ENCODE data around the gene ARID2. TPM values are rescaled to one million over a fixed set of nuclear protein-coding genes. Genes with fewer than 3 reads are reported as not detected.

ARID2 gene
- total RNA-seq, 1 donor from 2014 or later, result 25.1 TPM

- peak overlapping the region; percentile 98 for H3K4me3 Mint-ChIP-seq (ENCODE audit: unreplicated experiment)
- no peaks in the 10 kb centered on the region for H3K36me3 Mint-ChIP-seq (ENCODE audit: low read depth)
- TF ChIP-seq, protein P1, sequence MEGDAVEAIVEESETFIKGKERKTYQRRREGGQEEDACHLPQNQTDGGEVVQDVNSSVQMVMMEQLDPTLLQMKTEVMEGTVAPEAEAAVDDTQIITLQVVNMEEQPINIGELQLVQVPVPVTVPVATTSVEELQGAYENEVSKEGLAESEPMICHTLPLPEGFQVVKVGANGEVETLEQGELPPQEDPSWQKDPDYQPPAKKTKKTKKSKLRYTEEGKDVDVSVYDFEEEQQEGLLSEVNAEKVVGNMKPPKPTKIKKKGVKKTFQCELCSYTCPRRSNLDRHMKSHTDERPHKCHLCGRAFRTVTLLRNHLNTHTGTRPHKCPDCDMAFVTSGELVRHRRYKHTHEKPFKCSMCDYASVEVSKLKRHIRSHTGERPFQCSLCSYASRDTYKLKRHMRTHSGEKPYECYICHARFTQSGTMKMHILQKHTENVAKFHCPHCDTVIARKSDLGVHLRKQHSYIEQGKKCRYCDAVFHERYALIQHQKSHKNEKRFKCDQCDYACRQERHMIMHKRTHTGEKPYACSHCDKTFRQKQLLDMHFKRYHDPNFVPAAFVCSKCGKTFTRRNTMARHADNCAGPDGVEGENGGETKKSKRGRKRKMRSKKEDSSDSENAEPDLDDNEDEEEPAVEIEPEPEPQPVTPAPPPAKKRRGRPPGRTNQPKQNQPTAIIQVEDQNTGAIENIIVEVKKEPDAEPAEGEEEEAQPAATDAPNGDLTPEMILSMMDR (IDR thresholded peaks at IDR 0.05), result no peak
- no peaks in the 10 kb centered on the region for H3K9me3 Mint-ChIP-seq (ENCODE audit: low read depth)
- DNase-seq (ENCODE audit: low spot score), result no peak
- peak overlapping the region; percentile 99 for H3K27ac Mint-ChIP-seq (ENCODE audit: unreplicated experiment)
- H3K27me3 Mint-ChIP-seq (ENCODE audit: low read depth), result no peaks in the 10 kb centered on the region
- H3K4me1 Mint-ChIP-seq (ENCODE audit: low read depth), result peaks cover 29% of the 10 kb centered on the region
Observed at GRCh38 chr12:45726603-45727300, 2.8 kb upstream of the ARID2 start.

GRCh38 chr12:45727301-45727979 lies 2.1 kb upstream of the ARID2 start:
- Mint-ChIP-seq H3K4me1 (ENCODE audit: low read depth) (peaks cover 35% of the 10 kb centered on the region), H3K36me3 (ENCODE audit: low read depth) (no peaks in the 10 kb centered on the region), H3K27me3 (ENCODE audit: low read depth) (no peaks in the 10 kb centered on the region), H3K9me3 (ENCODE audit: low read depth) (no peaks in the 10 kb centered on the region), H3K4me3 (ENCODE audit: unreplicated experiment) (peak overlapping the region; percentile 98), H3K27ac (ENCODE audit: unreplicated experiment) (peak overlapping the region; percentile 99)
- DNase-seq (ENCODE audit: low spot score), result peak; percentile 96
- TF ChIP-seq, protein P1 (IDR thresholded peaks at IDR 0.05), result no peak

GRCh38 chr12:45727980-45728629 lies 1.4 kb upstream of the ARID2 start:
- peak overlapping the region; percentile 99 for H3K27ac Mint-ChIP-seq (ENCODE audit: unreplicated experiment)
- no peaks in the 10 kb centered on the region for H3K36me3 Mint-ChIP-seq (ENCODE audit: low read depth)
- peak overlapping the region; percentile 98 for H3K4me3 Mint-ChIP-seq (ENCODE audit: unreplicated experiment)
- no peaks in the 10 kb centered on the region for H3K9me3 Mint-ChIP-seq (ENCODE audit: low read depth)
- TF ChIP-seq, protein P1 (IDR thresholded peaks at IDR 0.05), result no peak
- DNase-seq (ENCODE audit: low spot score), result no peak
- peaks cover 41% of the 10 kb centered on the region for H3K4me1 Mint-ChIP-seq (ENCODE audit: low read depth)
- H3K27me3 Mint-ChIP-seq (ENCODE audit: low read depth), result no peaks in the 10 kb centered on the region

DNA sequence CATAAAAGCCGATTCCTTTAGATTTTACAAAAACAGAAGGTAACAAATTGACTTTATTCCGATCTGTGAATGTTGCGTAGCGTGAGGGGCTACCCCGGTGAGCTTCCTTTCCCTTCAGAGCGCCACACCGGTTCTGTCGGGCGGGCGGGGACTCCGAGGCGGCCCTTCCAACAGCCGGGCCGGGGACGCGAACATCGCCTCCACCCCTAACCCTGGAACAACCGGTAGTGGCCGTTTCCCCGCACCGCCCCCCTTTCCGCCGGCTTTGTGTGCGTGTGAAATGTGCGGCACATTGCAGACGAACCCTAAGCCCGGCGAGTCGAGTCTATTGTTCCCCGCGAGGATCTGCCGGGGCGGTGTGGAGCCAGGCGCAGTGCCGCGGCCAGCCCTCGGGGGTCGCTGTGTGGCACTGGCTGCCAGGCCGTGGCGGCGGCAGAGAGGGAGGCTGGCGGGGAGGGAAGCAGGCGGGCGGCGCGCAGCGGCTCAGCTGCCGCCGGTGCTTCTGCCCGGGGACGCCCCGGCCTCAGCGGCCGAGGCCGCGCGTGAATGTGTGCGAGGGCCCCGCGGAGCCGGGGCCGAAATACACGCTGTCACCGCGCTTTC lies 775 bp upstream of the ARID2 start:
- Mint-ChIP-seq H3K4me1 (ENCODE audit: low read depth) (peaks cover 46% of the 10 kb centered on the region), H3K27me3 (ENCODE audit: low read depth) (no peaks in the 10 kb centered on the region), H3K27ac (ENCODE audit: unreplicated experiment) (peak overlapping the region; percentile 99), H3K36me3 (ENCODE audit: low read depth) (no peaks in the 10 kb centered on the region), H3K4me3 (ENCODE audit: unreplicated experiment) (peak overlapping the region; percentile 98), H3K9me3 (ENCODE audit: low read depth) (no peaks in the 10 kb centered on the region)
- TF ChIP-seq, protein P1 (IDR thresholded peaks at IDR 0.05), result peak; percentile 92
- DNase-seq (ENCODE audit: low spot score), result peak; percentile 99

DNA sequence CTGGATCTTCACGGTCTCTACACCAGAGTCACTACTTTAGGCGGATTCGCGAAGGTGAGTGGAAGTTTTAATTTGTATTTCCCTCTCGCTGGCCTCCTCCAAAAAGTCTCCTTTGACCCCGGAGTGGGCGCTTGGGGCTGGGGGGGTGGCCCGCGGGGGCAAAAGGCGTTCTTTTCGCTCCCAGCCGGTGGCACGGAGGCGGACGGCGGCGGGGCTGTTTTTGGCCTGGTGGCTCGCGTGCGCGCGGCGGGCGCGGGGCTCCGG lies 510 bp downstream of the ARID2 start:
- no peaks in the 10 kb centered on the region for H3K36me3 Mint-ChIP-seq (ENCODE audit: low read depth)
- TF ChIP-seq, protein P1 (IDR thresholded peaks at IDR 0.05), result no peak
- DNase-seq (ENCODE audit: low spot score), result no peak
- H3K4me1 Mint-ChIP-seq (ENCODE audit: low read depth), result peaks cover 53% of the 10 kb centered on the region
- no peaks in the 10 kb centered on the region for H3K27me3 Mint-ChIP-seq (ENCODE audit: low read depth)
- peak overlapping the region; percentile 97 for H3K27ac Mint-ChIP-seq (ENCODE audit: unreplicated experiment)
- H3K4me3 Mint-ChIP-seq (ENCODE audit: unreplicated experiment), result peak overlapping the region; percentile 98
- H3K9me3 Mint-ChIP-seq (ENCODE audit: low read depth), result no peaks in the 10 kb centered on the region

Measured in chondrocyte (in vitro differentiated cells).